ENCODE data around the gene ACOT9.

The ACOT9 gene

DNA sequence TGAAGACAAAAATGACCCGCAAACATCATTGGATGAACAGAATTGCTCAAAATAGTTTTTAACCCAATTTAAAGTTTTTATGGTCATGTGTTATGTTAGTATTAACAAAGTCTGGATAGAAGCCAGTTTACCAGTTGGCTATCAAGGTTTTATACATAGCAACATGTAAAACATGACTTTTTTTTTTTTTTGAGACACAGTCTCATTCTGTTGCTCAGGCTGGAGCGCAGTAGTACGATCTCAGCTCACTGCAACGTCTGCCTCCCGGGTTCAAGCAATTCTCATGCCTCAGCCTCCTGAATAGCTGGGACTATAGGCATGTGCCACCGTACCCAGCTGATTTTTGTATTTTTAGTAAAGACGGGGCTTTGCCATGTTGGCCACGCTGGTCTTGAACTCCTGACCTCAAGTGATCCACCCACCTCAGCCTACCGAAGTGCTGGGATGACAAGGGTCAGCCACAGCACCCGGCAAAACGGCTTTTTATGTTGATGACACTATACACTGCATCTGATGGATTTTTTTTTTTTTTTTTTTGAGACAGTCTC lies 43.3 kb upstream of the ACOT9 start:
- no peak overlapping the region for H3K4me3 ChIP-seq (ENCODE audit: low read depth, low read length)
- DNase-seq (ENCODE audit: low read depth): no peak
- TF ChIP-seq, protein P1, sequence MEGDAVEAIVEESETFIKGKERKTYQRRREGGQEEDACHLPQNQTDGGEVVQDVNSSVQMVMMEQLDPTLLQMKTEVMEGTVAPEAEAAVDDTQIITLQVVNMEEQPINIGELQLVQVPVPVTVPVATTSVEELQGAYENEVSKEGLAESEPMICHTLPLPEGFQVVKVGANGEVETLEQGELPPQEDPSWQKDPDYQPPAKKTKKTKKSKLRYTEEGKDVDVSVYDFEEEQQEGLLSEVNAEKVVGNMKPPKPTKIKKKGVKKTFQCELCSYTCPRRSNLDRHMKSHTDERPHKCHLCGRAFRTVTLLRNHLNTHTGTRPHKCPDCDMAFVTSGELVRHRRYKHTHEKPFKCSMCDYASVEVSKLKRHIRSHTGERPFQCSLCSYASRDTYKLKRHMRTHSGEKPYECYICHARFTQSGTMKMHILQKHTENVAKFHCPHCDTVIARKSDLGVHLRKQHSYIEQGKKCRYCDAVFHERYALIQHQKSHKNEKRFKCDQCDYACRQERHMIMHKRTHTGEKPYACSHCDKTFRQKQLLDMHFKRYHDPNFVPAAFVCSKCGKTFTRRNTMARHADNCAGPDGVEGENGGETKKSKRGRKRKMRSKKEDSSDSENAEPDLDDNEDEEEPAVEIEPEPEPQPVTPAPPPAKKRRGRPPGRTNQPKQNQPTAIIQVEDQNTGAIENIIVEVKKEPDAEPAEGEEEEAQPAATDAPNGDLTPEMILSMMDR (IDR thresholded peaks at IDR 0.05; ENCODE audit: low read depth, low read length, missing control alignments): no peak

DNA sequence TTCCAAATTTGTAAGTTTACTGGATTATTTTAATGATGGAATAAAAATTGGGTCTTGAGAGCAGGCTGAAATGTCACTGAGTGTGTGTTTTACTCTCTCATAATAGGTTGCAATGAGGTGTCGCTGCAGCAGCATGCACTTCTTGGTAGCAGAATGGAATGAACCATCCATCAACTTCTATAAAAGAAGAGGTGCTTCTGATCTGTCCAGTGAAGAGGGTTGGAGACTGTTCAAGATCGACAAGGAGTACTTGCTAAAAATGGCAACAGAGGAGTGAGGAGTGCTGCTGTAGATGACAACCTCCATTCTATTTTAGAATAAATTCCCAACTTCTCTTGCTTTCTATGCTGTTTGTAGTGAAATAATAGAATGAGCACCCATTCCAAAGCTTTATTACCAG lies 42.5 kb upstream of the ACOT9 start:
- H3K4me3 ChIP-seq (ENCODE audit: low read depth, low read length): no peak overlapping the region
- DNase-seq (ENCODE audit: low read depth): no peak
- TF ChIP-seq, protein P1 (IDR thresholded peaks at IDR 0.05; ENCODE audit: low read depth, low read length, missing control alignments): no peak

DNA sequence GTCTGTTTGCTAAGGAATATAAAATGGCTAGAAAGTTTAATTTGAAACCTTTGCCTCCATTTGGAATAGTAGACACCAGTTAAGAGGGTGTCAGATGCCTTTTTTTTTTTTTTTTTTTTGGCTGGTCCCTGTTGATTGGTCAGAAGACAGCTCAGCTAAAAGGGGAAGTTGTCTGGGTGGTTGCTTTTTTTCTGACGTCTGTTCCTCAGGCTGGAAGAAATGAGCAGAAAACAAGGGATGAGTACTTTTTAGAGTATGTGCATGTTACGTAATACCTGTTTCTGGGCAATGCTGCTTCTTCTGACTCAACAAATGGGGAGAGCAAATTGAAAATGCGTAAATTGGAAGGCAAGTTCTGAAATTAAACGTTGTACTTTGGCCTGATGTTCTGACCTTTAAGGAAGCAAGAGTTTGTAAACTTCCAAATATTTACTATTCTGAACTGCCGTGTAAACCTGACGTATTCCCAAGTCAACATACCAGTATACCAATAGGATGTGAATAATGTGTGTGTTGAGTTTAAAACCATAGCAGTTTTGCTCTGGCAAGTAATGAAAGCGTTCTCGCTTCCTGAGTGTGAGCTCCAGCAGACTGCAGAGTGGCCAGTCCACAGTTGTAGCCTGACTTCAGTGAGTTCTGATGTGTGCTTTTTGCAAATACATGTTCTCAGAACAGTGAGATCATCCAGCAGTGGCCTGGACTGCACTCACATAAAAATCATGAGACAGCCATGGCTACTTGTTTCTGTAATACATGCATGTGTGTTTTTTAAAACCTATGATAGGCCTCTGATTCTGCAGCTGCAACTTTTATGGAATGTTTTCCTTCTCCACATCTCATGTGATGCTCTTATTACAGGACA lies 41.6 kb upstream of the ACOT9 start:
- no peak for DNase-seq (ENCODE audit: low read depth)
- peak overlapping the region; percentile 63; the same call in 1 of the 2 replicates for H3K4me3 ChIP-seq (ENCODE audit: low read depth, low read length)

DNA sequence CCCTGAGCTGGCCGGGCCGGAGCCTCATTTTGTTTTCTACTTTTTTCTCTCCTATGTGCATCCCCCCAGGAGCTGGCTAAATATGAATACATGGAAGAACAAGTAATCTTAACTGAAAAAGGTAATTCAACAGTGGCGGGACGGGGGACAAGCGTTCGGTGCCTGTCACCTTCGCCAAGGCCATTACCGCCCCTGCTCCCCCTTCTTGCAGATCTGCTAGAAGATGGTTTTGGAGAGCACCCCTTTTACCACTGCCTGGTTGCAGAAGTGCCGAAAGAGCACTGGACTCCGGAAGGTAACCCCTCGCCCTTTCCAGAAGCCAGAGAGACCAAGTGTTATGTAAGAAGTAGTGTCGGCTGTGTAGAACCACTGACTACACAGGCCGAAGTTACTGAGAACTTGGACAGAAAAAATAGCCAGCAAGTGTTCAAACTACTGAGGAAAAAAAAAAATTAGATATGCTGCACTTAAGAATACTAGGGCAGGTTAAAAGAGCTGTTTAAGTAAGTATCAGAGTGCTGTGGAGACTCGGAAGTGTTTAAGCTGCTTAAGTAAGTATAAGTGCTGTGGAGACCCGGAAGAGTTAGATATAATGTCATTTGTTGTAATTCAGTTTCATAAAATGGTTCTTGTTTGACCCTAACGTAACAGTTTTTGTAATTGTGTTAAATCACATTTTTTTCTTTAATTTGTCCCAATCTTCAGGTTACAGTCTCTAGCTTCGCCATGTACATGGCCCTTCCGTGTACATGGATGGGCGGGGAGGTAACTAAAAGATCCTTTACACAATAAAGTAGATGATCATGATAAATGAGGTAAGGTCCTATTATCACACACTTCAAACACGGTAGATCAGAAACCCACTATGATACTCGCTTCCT lies 40.8 kb upstream of the ACOT9 start:
- TF ChIP-seq, protein P1 (IDR thresholded peaks at IDR 0.05; ENCODE audit: low read depth, low read length, missing control alignments): no peak
- H3K4me3 ChIP-seq (ENCODE audit: low read depth, low read length): peak overlapping the region; percentile 63
- no peak for DNase-seq (ENCODE audit: low read depth)

More for the DNA sequence above, 41.6 kb upstream of the ACOT9 start:
- TF ChIP-seq, protein P1 (IDR thresholded peaks at IDR 0.05; ENCODE audit: low read depth, low read length, missing control alignments): no peak

DNA sequence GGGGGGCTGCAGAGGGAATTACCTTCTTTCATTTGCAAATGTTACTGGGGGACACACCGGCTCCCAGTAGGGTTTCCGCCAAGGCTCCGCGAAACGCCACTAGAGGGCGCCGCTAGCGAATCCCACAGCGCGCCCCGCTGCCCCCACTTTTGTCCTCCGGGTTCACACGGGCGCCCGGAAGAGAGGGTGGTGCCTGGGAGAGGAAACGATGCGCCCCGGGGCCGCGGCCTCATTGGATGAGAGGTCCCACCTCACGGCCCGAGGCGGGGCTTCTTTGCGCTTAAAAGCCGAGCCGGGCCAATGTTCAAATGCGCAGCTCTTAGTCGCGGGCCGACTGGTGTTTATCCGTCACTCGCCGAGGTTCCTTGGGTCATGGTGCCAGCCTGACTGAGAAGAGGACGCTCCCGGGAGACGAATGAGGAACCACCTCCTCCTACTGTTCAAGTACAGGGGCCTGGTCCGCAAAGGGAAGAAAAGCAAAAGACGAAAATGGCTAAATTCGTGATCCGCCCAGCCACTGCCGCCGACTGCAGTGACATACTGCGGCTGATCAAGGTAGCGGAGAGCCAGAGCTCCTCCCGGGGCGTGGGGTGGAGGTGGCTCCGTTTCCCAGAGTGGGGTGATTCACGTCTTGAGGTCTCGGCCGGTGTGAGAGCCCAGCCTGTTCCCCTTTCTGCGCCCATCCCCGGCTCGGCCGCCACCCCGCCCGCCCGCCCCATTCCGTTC lies 40.0 kb upstream of the ACOT9 start, which contains the start of gene SAT1:
TSS of gene SAT1 (plus strand) at position 311 of the 726 bp plus-strand sequence. CDS start at position 490, 179 bp downstream.
- peak within 1 kb of the TSS; percentile 63 for H3K4me3 ChIP-seq (ENCODE audit: low read depth, low read length)
- TF ChIP-seq, protein P1 (IDR thresholded peaks at IDR 0.05; ENCODE audit: low read depth, low read length, missing control alignments): peak; percentile 59
- peak; percentile 78 for DNase-seq (ENCODE audit: low read depth)

DNA sequence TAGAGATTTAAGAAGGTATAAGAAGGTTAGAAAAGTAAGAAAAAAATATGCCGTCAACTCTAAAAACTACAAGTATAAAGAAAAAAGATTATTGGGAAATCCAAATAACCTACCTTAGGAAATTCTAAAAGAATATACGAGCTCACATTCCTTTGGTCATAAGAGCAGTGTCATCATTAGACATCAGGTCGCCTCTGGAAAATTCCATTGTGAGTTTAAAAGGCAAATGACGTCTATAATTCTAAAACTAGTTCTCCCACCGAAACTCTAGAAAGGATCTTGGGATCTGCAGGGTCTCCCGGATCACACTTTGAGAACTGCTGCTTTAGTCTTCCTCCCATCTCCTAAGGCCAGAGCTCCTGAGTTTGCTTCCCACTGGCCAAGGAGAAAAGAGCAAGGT lies 39.4 kb upstream of the ACOT9 start:
- H3K4me3 ChIP-seq (ENCODE audit: low read depth, low read length): no peak overlapping the region; the same call in 1 of the 2 replicates
- TF ChIP-seq, protein P1 (IDR thresholded peaks at IDR 0.05; ENCODE audit: low read depth, low read length, missing control alignments): no peak
- DNase-seq (ENCODE audit: low read depth): no peak
